Measurements from ENCODE around the gene PHF10.
"Not testable (repeated sequence)": the region's sequence is repeated elsewhere in the genome, so short reads cannot be mapped to it uniquely, and the experiment has no call there.

The PHF10 gene

DNA sequence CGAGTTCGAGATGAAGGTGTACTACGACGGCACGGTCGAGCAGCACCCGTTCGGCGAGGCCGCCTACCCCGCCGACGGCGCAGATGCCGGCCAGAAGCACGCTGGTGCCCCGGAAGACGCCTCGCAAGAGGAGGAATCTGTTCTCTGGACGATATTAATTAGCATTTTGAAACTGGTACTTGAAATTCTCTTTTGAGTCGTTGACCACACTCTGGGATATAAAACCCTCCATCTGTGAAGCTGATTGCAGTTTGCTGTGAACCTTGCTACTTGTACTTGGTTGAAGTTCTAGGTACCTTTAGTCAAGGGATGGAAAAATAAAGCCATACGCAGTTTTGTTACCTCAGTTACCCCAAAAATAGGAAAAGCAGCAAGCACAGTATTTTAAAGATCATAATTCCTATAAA is 21.5 kb downstream of the PHF10 start:
- no peak for DNase-seq (ENCODE audit: low read depth)
- peak overlapping the region; percentile 93 for H3K4me3 ChIP-seq (ENCODE audit: low read depth, low read length)
- TF ChIP-seq, protein P1, sequence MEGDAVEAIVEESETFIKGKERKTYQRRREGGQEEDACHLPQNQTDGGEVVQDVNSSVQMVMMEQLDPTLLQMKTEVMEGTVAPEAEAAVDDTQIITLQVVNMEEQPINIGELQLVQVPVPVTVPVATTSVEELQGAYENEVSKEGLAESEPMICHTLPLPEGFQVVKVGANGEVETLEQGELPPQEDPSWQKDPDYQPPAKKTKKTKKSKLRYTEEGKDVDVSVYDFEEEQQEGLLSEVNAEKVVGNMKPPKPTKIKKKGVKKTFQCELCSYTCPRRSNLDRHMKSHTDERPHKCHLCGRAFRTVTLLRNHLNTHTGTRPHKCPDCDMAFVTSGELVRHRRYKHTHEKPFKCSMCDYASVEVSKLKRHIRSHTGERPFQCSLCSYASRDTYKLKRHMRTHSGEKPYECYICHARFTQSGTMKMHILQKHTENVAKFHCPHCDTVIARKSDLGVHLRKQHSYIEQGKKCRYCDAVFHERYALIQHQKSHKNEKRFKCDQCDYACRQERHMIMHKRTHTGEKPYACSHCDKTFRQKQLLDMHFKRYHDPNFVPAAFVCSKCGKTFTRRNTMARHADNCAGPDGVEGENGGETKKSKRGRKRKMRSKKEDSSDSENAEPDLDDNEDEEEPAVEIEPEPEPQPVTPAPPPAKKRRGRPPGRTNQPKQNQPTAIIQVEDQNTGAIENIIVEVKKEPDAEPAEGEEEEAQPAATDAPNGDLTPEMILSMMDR (IDR thresholded peaks at IDR 0.05; ENCODE audit: low read depth, low read length): no peak
- no peak for TF ChIP-seq MYC (IDR thresholded peaks at IDR 0.05; ENCODE audit: low read depth, low read length)
- TF ChIP-seq, protein P2, sequence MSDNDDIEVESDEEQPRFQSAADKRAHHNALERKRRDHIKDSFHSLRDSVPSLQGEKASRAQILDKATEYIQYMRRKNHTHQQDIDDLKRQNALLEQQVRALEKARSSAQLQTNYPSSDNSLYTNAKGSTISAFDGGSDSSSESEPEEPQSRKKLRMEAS (IDR thresholded peaks at IDR 0.05; ENCODE audit: low read depth, low read length): 0 out of 2 replicates have a peak, but pooled peaks have one; percentile 2

DNA sequence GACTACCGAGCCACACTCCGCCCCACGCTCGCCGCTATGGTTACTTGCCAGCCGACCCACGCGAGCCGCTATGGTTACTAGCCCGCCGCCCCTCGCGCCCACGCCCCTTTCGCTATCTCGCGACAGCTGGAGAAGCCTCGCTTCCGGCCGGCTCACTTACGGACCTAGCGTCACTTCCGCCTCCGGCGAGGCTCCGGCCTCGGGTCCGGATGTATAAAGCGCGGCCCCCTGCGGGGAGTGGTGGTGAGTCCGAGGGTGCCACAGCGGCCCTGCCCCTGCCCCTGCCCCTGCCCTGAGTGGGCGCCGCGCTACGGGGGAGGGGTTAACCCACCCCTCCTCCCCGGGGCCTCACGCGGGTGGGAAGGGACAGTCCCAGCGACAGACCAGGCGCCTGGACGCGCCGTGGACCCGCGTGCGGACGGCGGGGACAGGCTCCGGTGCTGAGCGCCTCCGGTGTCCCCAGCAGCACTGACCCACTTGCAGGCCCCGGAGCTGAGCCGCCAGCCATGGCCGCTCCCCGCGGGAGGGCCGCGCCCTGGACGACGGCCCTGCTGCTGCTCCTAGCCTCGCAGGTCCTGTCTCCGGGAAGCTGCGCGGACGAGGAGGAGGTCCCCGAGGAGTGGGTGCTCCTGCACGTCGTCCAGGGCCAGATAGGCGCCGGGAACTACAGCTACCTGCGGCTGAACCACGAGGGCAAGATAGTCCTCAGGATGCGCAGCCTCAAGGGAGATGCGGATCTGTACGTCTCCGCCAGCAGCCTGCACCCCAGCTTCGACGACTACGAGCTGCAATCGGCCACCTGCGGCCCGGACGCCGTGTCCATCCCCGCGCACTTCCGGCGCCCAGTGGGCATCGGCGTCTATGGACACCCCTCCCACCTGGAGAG is 22.1 kb downstream of the PHF10 start, which contains the start of the genes C6orf120 and WDR27:
Gene C6orf120 (plus strand): TSS at position 173 of the 886 bp plus-strand sequence. CDS start 334 bp downstream, at position 507.
Gene WDR27 (minus strand): TSS at position 76 of the 886 bp plus-strand sequence. CDS start 13,024 bp downstream, outside the sequence.
- DNase-seq (ENCODE audit: low read depth): peak; percentile 99
- TF ChIP-seq MYC (IDR thresholded peaks at IDR 0.05; ENCODE audit: low read depth, low read length) (peak; percentile 67), POLR2A (IDR thresholded peaks at IDR 0.05; ENCODE audit: extremely low read depth, insufficient read length) (peak; percentile 84)
- TF ChIP-seq, protein P2 (IDR thresholded peaks at IDR 0.05; ENCODE audit: low read depth, low read length): peak; percentile 49
- TF ChIP-seq, protein P1 (IDR thresholded peaks at IDR 0.05; ENCODE audit: low read depth, low read length): no peak
- peak within 1 kb of the TSS; percentile 93 for H3K4me3 ChIP-seq (ENCODE audit: low read depth, low read length)

DNA sequence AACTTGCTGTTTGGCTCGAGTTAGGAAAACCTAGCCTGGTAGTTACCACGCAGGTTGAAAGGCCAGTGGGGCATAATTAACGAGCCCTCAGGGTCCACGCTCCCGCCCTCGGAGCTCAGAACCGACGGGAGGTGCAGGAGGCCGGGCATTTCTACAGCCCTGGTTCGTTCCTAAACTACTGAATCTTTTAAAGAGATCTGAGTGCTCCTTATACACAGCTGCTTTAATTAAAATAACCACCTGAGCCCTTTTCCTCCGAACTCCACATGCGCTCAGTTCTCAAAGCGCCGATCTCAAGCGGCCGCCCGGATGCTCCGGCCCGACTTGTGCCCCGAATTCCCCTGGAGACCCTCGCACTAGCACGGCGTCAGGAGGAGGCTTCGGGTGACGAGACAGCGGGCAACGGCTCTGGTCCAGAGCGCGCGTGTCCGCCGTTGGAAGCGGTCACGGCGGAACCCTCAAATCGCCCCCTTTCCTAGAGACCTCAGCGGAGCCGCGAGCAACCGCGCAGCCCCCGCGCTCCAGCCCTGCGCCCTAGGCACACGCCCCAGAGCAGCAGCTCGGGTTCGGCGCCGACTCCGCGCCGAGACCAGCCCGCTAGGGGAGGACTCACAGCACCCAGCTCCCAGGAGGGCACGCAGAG is 22.9 kb downstream of the PHF10 start:
- TF ChIP-seq, protein P1 (IDR thresholded peaks at IDR 0.05; ENCODE audit: low read depth, low read length): no peak
- TF ChIP-seq, protein P2 (IDR thresholded peaks at IDR 0.05; ENCODE audit: low read depth, low read length): 0 out of 2 replicates have a peak, but pooled peaks have one; percentile 19
- TF ChIP-seq MYC (IDR thresholded peaks at IDR 0.05; ENCODE audit: low read depth, low read length): peak; percentile 29; the same call in 1 of the 2 replicates
- H3K4me3 ChIP-seq (ENCODE audit: low read depth, low read length): peak overlapping the region; percentile 93
- no peak for DNase-seq (ENCODE audit: low read depth)

DNA sequence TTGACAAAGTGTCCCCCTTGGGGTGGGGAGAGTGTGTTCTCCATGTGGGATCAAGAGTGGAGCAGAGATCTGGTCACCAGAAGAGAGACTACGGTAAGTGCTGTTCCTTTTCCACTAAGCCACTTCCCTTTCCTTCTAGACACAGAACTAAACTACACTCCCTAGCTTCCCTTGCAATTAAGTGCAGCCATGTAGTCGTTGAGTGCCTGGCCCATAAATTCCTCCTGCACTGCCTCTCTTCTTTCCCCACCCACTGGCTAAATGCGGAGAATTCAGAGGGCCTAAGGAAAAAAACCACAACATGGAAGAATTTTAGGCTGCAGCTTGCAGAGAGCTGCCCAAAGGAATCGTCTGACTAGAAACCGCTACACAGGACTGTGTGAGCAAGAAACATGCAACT is 24.0 kb downstream of the PHF10 start:
- peak overlapping the region; percentile 93 for H3K4me3 ChIP-seq (ENCODE audit: low read depth, low read length)
- peak; percentile 67 for DNase-seq (ENCODE audit: low read depth)
- TF ChIP-seq POLR2A (IDR thresholded peaks at IDR 0.05; ENCODE audit: extremely low read depth, insufficient read length) (no peak), MYC (IDR thresholded peaks at IDR 0.05; ENCODE audit: low read depth, low read length) (no peak)
- TF ChIP-seq, protein P2 (IDR thresholded peaks at IDR 0.05; ENCODE audit: low read depth, low read length): no peak
- TF ChIP-seq, protein P1 (IDR thresholded peaks at IDR 0.05; ENCODE audit: low read depth, low read length): no peak

DNA sequence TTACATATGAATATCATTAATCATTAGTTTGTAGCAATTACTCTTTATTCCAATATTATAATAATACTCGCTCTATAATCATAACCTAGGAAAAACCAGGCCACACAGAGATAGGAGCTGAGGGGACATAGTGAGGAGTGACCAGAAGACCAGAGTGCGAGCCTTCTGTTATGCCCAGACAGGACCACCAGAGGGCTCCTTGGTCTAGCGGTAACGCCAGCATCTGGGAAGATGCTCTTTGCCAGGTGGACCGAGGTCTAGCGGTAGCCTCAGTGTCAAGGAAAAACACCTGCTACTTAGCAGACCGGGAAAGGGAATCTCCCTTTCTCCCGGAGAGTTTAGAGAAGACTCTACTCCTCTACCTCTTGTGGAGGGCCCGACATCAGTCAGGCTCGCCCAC is 27.2 kb downstream of the PHF10 start:
- H3K4me3 ChIP-seq (ENCODE audit: low read depth, low read length); DNase-seq (ENCODE audit: low read depth): not testable (repeated sequence)
- TF ChIP-seq, protein P1 (IDR thresholded peaks at IDR 0.05; ENCODE audit: low read depth, low read length): peak; percentile 38
